Stimulated activated CD4-positive, alpha-beta T cell treated with anti-CD3 and anti-CD28 coated beads, Interleukin-2, amount 100 ng/mL, for 24 hours (primary cell): Measurements from ENCODE around the gene CCNI2.

Source experiments
- DNase-seq, 2 donors: peaks; one replicate each; pipeline ENCODE4 v3.0.0-alpha.2; 2020

Gene CCNI2

DNA sequence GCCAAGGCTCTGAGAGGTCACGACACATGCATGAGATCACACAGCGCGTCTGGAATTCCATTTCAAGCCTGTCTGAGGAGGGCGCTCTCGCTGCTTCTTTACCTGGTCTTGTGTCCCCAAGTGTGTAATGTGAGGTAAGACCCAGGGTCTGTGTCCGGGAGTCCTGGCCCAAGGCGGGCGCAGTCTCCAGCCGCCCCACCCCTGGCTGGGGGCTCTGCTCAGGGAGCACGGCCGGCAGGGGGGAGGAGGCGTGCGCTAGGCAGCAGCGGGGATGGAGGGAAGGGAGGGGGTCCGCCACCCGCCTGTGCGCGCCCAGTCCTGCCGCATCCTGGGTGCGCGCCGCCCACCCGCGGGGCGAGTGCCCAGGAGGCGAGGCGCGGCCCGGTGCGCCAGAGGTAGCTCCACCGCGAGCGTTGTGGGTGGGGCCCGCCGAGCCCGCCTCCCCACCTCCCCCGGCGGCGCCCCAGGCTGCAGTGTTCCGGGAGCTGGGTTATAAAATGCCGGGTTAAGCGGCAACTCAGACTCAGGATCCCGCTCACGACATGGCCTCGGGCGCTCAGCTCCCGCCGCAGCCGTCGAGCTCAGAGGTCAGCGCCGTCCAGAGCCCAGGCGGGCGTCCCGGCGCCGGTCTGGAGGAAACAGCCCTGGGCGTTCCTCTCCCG, at the start of gene CCNI2:
Gene CCNI2 (plus strand): TSS at position 473 of the 662 bp plus-strand sequence. CDS start 70 bp downstream, at position 543.
- peak; percentile 68 to 69 for DNase-seq

- DNase-seq = no peak
These were observed 42.4 kb upstream of the CCNI2 start for GRCh38 chr5:132704875-132705274.

- DNase-seq = no peak
These were observed 38.6 kb upstream of the CCNI2 start for GRCh38 chr5:132708645-132709044.

- no peak for DNase-seq
These were observed 32.5 kb upstream of the CCNI2 start for GRCh38 chr5:132714456-132715307.

DNA sequence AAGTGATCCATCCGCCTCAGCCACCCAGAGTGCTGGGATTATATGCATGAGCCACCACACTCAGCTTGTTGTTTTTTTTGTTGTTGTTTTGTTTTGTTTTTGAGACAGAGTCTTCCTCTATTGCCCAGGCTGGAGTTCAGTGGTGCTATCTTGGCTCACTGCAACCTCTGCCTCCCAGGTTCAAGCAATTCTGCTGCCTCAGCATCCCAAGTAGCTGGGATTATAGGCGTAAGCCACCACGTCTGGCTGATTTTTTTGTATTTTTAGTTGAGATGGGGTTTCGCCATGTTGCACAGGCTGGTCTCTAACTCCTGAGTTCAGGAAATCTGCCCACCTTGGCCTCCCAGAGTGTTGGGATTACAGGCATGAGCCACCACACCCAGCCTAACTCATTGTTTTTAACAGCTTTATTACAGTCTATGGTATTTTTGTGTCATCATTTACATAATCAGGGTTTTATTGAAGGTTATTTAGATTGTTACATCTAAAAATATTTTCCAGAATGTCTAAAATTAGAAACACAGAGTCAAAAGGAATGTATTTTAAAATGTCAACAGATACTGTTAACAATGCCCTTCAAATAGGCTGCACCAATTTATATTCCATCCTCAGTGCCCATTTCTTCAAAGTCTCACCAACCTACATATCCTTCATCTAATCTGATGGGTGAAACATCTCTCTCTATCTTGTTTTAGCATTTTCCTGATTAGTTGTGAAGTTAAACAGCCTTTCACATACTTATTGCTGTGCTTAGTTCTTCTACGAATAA, 28.5 kb upstream of the CCNI2 start:
- DNase-seq = no peak

DNA sequence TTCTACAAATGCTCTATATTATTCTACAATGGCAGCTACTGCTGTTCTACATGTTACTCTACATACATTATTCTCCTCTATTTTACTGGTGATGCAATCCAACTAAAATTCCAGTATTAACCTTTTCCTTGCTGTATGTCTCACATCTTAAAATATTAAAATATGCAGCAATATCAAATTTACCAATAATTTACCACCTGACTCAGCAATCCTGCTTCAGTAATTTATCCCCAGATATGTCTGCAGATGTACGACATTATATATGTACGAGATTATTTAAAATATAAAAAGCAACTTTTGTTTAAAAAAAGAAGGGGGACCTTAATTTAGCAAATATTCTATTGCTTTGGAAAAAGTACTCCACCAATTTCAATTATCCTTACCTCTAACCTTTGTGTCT, 21.5 kb upstream of the CCNI2 start:
- DNase-seq = no peak

DNA sequence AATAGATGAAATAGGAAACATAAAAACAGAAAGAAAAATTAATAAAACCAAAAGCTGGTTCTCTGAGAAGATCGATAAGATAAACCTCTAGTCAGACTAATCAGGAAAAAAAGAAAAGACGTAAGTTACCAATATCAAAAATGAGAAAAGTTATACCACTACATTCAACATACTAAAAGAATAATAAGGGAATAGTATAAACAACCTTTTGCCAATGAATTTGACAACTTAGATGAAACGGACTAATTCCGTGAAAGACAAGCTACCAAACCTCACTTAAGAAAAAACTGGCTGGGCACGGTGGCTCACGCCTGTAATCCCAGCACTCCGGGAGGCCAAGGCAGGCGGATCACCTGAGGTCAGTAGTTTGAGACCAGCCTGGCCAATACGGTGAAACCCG, 17.3 kb upstream of the CCNI2 start:
- DNase-seq = no peak

GRCh38 chr5:132733499-132734148, 13.6 kb upstream of the CCNI2 start:
- DNase-seq = no peak

DNA sequence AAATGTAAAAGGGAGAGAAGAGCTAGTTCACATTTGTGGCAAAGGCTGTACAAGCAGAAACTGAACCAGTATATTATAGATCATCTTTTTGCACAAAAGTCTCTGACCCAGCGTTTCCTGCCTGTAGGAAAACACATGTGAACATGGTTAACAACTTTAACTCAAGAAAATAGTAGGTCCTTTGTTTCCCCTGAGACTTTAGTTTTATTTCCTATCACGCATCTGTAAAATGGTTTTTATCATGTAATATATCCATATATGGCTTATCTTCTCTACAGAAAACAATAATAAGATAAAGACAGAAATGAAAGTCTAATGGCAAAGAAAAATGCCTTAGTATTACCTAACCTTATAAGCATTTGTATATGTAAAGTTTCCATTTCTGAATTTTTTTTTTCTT, 12.5 kb upstream of the CCNI2 start:
- DNase-seq = no peak

GRCh38 chr5:132736853-132737833, 10.1 kb upstream of the CCNI2 start, which contains the start of gene KIF3A:
Gene KIF3A (minus strand): TSS chr5:132737546. CDS start chr5:132737419, 127 bp downstream.
- DNase-seq = peak; percentile 99 to 100

DNA sequence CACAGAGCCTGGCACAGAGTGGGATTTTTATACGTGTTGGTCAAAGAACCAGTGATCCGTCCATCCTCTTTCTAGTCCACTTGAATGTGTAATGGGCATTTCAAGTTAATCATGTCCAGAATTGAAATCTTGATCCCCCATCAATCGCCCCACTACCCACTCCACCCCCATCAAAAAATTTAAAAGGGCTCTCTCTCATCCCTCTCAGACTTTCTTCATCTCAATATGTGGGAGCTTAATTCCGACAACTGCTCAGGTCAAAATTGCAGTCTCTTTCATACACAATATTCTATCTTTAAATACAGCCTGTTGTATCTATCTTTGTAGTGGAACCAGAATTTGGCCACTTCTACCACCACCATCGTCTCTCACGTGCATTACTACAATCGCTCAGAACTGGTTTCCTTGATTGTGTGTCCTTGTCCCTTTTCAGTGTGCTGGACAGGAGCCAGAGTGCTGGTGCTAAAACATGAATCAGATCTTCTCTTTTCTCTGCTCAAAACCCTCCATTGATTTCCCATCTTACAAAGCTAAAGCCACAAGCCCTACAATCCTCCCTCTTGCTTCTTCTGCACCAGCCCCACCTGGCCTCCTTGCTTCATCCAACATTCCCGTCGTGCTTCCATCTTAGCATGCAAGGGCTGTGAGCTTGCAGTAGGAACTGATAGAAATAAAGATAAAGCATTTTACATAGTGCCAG, 9.1 kb upstream of the CCNI2 start:
- no peak for DNase-seq

- no peak for DNase-seq
These were observed 8.0 kb upstream of the CCNI2 start for GRCh38 chr5:132739232-132739631.

DNA sequence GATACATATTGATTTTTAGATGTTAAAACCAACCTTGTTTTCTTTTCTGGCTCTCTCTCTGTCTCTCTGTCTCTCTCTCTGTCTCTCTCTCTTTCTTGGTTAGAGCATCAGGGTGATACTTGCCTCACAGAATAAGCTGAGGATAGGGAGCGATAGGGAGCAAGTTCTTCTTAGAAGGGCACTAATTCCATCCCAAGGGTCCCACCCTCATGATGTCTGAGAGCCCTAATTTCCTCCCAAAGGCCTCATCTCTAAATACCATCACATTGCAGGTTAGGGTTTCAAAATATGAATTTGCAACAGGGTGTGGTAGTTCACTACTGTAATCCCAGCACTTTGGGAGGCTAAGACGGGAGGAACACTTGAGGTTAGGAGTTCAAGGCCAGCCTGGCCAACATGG, 5.1 kb upstream of the CCNI2 start:
- DNase-seq = no peak

GRCh38 chr5:132742626-132743025, 4.6 kb upstream of the CCNI2 start:
- no peak for DNase-seq

GRCh38 chr5:132744659-132745058, 2.6 kb upstream of the CCNI2 start:
- no peak for DNase-seq

DNA sequence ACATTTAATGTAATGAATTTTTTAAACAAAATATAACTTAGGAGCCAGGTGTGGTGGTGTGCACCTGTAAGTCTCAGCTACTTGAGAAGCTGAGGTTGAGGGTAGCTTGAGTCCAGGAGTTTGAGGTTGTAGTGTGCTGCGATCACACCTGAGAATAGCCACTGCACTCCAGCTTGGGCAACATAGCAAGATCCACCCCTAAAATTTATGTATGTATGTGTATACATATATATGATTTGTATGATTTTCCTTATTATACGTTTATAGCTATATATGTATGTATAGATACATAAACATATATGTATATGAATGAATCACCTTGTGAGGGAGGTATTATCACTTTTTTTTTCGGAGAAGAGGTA, 653 bp upstream of the CCNI2 start:
- DNase-seq = no peak

- peak; percentile 37 to 56 for DNase-seq
These were observed 602 bp downstream of the CCNI2 start for GRCh38 chr5:132747616-132748440.

DNA sequence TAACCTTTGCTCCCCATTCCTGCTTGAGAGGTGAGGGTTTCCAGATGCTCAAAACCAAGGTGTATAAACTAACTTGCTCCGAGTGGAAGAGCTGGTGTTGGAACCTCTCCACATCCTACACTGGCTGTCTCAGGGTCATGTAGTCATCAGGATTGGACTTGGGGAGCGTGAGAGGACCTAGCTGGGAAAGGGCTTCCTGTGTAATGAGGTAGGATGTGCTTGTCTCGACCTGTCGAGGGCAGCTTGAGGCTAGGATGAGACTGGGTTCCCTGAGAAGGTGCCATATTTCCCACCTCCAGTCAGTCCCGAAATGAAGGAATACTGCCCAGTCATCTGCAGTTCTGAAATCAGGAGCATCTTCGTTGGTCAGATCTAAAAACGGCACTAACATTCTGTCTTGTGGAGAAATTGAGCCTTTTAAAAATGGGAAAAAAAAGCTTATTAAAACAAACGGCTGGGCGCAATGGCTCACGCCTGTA, 1.3 kb downstream of the CCNI2 start:
- DNase-seq = no peak

GRCh38 chr5:132749506-132749905, 2.3 kb downstream of the CCNI2 start:
- no peak for DNase-seq
